HG02642 (cell line): ENCODE results near the gene ZNF407.

Source experiments
- ATAC-seq: cut with Tn5 transposase; IDR thresholded peaks from one replicate; pipeline ENCODE4 v1.9.1; 2021; ENCODE audit warnings: mild to moderate bottlenecking; ENCODE audit not compliant: unreplicated experiment, poor library complexity

The ZNF407 gene

GRCh38 chr18:75033516-75033915 is 435.8 kb downstream of the ZNF407 start:
- ATAC-seq, result no peak

- ATAC-seq, result no peak
Measured at GRCh38 chr18:75034937-75035336, 437.3 kb downstream of the ZNF407 start.

- ATAC-seq, result no peak
Measured at GRCh38 chr18:75035928-75036327, 438.3 kb downstream of the ZNF407 start.

- ATAC-seq, result no peak
Measured at GRCh38 chr18:75036917-75037688, 439.4 kb downstream of the ZNF407 start.

GRCh38 chr18:75037689-75037955 is 440.0 kb downstream of the ZNF407 start:
- no peak for ATAC-seq

GRCh38 chr18:75041586-75041985 is 443.9 kb downstream of the ZNF407 start:
- no peak for ATAC-seq

- no peak for ATAC-seq
Measured at GRCh38 chr18:75043478-75043877, 445.8 kb downstream of the ZNF407 start.

- no peak for ATAC-seq
Measured at GRCh38 chr18:75044296-75044695, 446.6 kb downstream of the ZNF407 start.

GRCh38 chr18:75044791-75045190 is 447.1 kb downstream of the ZNF407 start:
- ATAC-seq, result no peak

GRCh38 chr18:75045272-75045671 is 447.6 kb downstream of the ZNF407 start:
- ATAC-seq, result no peak

- ATAC-seq, result no peak
Measured at GRCh38 chr18:75047240-75047961, 449.7 kb downstream of the ZNF407 start.

- no peak for ATAC-seq
Measured at GRCh38 chr18:75048776-75049454, 451.2 kb downstream of the ZNF407 start.

GRCh38 chr18:75049455-75049789 is 451.8 kb downstream of the ZNF407 start:
- ATAC-seq, result no peak

GRCh38 chr18:75051757-75052156 is 454.1 kb downstream of the ZNF407 start:
- no peak for ATAC-seq

GRCh38 chr18:75052475-75052874 is 454.8 kb downstream of the ZNF407 start:
- ATAC-seq, result no peak

GRCh38 chr18:75053028-75053629 is 455.5 kb downstream of the ZNF407 start:
- ATAC-seq, result no peak

- no peak for ATAC-seq
Measured at GRCh38 chr18:75054046-75054445, 456.4 kb downstream of the ZNF407 start.

GRCh38 chr18:75054611-75055010 is 456.9 kb downstream of the ZNF407 start:
- no peak for ATAC-seq

GRCh38 chr18:75057169-75057960 is 459.7 kb downstream of the ZNF407 start:
- no peak for ATAC-seq

GRCh38 chr18:75060185-75060584 is 462.5 kb downstream of the ZNF407 start:
- no peak for ATAC-seq
